Iris pigment epithelial cell (primary cell): ENCODE data around the gene RASSF8.

ENCODE experiments used
- DNase-seq: peaks from one replicate; pipeline ENCODE4 v3.0.0-alpha.2; 2011; ENCODE audit warnings: low read depth

The RASSF8 gene

GRCh38 chr12:26108915-26109314 lies 150.4 kb downstream of the RASSF8 start:
- DNase-seq: no peak

DNA sequence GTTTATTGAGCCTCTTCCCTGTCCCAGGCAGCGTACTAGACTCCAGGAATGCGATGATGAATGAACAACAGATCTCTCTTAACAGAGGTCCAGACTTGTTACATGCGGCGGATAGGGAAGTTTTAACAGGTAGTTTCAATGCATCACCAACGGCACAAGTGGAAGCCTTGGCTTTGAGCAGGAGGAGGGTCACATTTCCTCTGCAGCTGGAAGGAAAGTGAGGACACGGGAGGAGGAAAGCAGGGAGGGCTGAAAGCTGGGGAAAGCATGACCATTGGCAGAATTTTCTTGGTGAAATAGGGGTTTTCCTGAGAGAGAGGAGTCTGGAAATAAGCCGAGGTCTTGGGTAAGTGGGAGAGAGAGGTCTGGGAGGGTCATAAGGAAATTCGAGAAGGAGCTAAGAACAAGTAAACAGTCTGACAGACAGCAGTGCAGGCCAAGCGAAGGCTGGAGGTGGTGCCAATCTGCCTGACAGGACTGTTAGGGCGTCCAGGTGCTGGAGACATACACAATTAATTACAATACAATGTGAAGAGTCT lies 150.9 kb downstream of the RASSF8 start:
- peak; percentile 77 for DNase-seq

GRCh38 chr12:26112232-26112631 lies 153.8 kb downstream of the RASSF8 start:
- no peak for DNase-seq

- no peak for DNase-seq
Measured at GRCh38 chr12:26112703-26113147, 154.2 kb downstream of the RASSF8 start.

DNA sequence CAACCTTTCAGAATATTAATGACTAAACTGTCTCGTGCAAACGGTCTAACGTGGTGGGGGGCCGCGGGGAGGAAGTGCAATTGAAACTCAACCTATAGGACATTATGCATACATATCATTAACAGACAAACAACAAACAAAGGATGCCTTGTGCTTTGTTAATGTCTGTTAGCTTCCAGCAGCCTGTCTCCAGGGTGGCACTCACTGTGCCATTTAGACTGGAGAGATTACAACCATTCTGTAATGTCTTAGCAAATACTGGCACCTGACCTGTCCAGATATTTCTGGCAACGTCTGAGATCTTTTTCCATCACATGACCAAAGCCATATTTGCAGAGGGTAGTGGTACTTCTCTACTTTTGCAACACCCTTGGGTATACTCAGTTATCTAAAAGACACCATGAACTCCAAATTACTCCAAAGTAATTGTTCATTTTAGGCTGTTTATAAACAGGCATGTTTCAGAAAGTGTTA lies 154.7 kb downstream of the RASSF8 start:
- no peak for DNase-seq

DNA sequence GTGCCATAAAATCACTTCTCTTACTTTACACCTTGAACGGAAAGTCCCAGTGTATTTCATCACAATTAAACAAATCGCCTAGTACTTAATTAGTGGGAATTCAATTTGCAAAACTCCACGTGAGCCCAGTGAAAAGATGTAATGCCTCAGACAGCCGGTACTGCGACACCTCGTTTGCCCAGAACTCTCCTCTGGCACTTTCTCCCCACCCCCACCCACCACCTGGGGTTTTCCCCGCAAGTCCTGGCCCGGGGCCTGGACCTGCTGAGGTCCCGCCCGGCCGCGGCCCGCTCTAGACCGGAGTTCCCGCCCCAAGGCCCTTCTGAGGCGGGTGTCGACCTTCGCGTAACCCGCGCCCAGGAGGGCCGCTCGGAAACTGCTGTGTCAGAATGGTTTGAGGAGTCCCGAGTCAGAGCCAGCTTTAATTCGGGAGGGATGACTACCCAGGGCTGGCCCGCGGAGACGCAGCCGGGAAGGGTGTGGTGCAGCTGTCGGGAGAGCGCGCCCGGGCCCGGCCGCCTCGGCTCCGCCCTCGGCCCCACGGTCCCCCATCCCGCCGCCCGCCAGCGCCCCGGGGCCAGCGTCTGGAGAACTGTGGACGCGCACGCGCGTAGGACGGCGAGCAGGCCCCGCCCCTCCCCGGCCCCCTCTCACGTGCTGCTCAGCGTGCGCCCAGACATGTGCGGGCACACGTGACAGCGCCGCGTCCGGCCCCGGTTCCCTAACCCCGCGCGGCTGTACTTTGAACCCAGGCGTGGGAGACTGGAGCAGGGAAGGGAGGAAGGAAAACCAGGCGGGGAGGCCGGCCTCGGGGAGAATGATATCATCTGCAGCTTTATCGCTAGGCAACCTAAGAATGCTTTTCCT lies 155.6 kb downstream of the RASSF8 start:
- DNase-seq: peak; percentile 88

DNA sequence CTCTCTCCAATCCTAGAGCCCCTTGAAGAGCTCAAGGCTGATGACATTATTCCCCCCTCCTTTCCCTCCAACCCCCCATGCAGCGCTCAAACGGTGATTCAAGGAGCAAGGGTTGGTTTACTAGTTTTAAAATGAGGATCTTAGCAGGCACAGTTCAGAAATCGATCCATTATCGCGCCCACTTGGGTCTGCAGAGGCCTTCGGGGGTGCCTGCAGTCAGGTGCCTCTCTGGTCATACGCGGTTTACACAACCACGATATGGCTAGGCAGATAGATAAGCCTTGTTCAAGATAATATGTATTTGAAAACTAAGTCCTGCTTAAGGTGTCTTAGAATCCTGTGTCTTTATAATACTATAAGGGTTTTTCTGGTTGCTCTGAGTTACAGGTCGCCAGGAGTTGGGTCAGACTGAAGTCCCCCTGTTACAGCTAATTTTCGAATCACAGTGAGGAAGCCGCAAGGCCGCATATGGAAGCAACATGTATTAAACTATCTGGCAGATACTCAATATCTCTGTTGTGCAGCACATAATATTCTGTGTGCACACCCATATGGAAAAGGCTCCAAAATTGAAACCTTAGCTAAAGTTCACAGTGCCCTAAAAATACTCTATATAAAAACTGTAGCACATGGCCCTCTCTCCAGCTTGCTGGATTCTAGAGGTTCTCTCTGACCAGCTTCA lies 156.4 kb downstream of the RASSF8 start:
- DNase-seq: no peak

- DNase-seq: no peak
Measured at GRCh38 chr12:26116829-26117715, 158.6 kb downstream of the RASSF8 start.

GRCh38 chr12:26118308-26118707 lies 159.8 kb downstream of the RASSF8 start:
- no peak for DNase-seq

GRCh38 chr12:26119391-26119989 lies 161.0 kb downstream of the RASSF8 start:
- DNase-seq: peak; percentile 79

- peak; percentile 40 for DNase-seq
Measured at GRCh38 chr12:26120561-26121274, 162.2 kb downstream of the RASSF8 start.

- peak; percentile 1 for DNase-seq
Measured at GRCh38 chr12:26121323-26122060, 163.0 kb downstream of the RASSF8 start.

DNA sequence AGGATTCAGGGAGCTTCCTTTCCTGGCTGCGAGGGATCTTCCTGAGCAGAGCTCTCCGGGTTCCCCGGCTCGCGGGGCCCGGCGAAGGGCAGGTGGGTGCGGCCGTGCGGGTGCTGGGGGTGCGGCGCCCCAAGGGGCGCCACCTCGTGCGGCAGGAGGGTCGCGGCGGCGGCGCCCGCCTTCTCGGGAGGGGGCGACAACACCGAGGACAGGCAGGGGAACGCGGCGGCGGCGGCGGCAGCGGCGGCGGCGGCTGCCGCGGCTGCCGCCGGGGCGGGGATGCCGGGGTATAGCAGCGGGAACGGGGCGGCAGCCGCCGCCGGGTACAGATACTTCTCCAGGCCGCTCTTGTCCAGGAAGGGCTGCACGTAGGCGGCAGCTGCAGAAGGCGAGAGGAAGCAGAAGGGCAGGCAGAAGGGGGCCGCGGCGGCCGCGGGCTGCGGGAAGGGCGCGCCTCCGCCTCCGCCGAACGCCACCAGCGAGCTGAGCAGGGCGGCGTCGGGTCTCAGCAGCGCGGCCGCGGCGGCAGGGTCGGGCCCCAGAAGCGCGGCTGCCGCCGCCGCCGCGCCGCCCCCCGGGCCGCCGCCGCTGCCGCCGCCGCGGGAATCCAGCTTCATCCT lies 163.7 kb downstream of the RASSF8 start:
- peak; percentile 34 for DNase-seq

- DNase-seq: peak; percentile 90
Measured at GRCh38 chr12:26122681-26123481, 164.4 kb downstream of the RASSF8 start.

GRCh38 chr12:26123482-26123980 lies 165.0 kb downstream of the RASSF8 start:
- DNase-seq: peak; percentile 33

DNA sequence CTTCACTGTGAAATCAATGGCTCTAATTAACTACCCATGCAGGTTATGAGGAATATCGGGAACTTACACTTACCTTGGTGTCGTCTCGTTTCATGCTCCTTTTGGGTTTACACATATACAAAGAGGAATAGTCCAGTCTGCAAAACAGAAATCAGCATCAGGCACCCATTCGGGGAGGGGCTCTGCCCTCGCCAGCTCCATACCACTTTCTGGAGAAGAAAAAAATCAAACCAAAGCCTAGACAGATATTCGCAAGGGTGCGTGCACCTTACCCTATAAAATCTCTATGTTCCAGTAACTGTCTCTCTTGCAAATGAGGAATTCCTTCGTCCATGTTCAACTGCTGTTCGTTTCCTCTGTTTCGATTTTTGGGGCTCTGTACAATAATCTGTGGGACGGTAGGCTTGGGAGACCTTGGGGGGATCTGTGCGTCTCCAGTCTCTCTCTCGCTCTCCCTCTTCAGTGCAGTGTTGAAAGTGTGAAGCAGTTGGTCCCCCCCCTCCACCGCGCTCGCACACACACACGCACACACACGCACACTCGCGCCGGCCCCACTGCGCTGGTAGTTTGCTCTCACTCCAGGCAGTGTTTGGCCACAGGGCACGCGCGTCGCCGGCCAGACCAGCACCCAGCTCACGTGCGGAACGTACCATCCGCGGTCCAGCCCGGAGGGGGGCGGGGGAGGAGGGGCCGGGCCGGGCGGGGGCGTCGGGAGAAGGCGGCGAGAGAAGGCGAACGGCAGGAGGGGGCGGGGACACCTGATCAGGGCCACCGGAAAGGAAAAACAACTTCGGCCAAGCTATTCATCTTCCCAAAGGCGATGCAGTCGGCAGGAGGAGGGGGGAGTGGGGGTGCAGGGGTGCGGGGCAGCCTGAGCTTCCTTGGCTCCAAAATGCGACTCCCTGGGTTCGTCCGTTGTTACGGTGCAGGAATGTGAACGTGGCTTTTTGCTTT lies 166.2 kb downstream of the RASSF8 start, which contains the start of gene BHLHE41:
TSS of gene BHLHE41 (minus strand) at position 592 of the 954 bp plus-strand sequence. CDS start at position 334, 258 bp downstream.
- DNase-seq: peak; percentile 67
